ENCODE data around the gene RNF175.
"Not testable (repeated sequence)": the region's sequence is repeated elsewhere in the genome, so short reads cannot be mapped to it uniquely, and the experiment has no call there.

RNF175 gene

GRCh38 chr4:153705743-153706468 lies 53.9 kb downstream of the RNF175 start:
- no peak for DNase-seq (ENCODE audit: low read depth)
- no peak overlapping the region for H3K4me3 ChIP-seq (ENCODE audit: low read depth, low read length)

GRCh38 chr4:153704522-153704921 lies 55.3 kb downstream of the RNF175 start:
- no peak for DNase-seq (ENCODE audit: low read depth)

GRCh38 chr4:153684971-153685371 lies 74.9 kb downstream of the RNF175 start:
- DNase-seq (ENCODE audit: low read depth), result no peak
- peak overlapping the region; percentile 57 for H3K4me3 ChIP-seq (ENCODE audit: low read depth, low read length)

More at GRCh38 chr4:153704522-153704921, 55.3 kb downstream of the RNF175 start:
- no peak overlapping the region for H3K4me3 ChIP-seq (ENCODE audit: low read depth, low read length)

- no peak for DNase-seq (ENCODE audit: low read depth)
Measured at GRCh38 chr4:153684182-153684970, 75.4 kb downstream of the RNF175 start, which contains the start of gene TLR2. TSS of gene TLR2 (plus strand) at chr4:153684280. CDS start at chr4:153702908, 18,628 bp downstream.

GRCh38 chr4:153683763-153684181 lies 76.1 kb downstream of the RNF175 start:
- H3K4me3 ChIP-seq (ENCODE audit: low read depth, low read length), result peak overlapping the region; percentile 57
- no peak for DNase-seq (ENCODE audit: low read depth)

More at GRCh38 chr4:153684182-153684970, 75.4 kb downstream of the RNF175 start, which contains the start of gene TLR2:
- peak within 1 kb of the TSS; percentile 57 for H3K4me3 ChIP-seq (ENCODE audit: low read depth, low read length)

GRCh38 chr4:153679486-153679885 lies 80.3 kb downstream of the RNF175 start:
- no peak for DNase-seq (ENCODE audit: low read depth)
- no peak overlapping the region for H3K4me3 ChIP-seq (ENCODE audit: low read depth, low read length)

- peak; percentile 74 for DNase-seq (ENCODE audit: low read depth)
- H3K4me3 ChIP-seq (ENCODE audit: low read depth, low read length), result no peak overlapping the region
Measured at GRCh38 chr4:153676984-153677383, 82.8 kb downstream of the RNF175 start.

GRCh38 chr4:153676486-153676885 lies 83.3 kb downstream of the RNF175 start:
- DNase-seq (ENCODE audit: low read depth), result no peak
- no peak overlapping the region for H3K4me3 ChIP-seq (ENCODE audit: low read depth, low read length)

- no peak overlapping the region for H3K4me3 ChIP-seq (ENCODE audit: low read depth, low read length)
- no peak for DNase-seq (ENCODE audit: low read depth)
Measured at GRCh38 chr4:153669838-153670237, 90.0 kb downstream of the RNF175 start.

- H3K4me3 ChIP-seq (ENCODE audit: low read depth, low read length), result no peak overlapping the region
- no peak for DNase-seq (ENCODE audit: low read depth)
Measured at GRCh38 chr4:153668647-153669046, 91.2 kb downstream of the RNF175 start.

- not testable (repeated sequence) for H3K4me3 ChIP-seq (ENCODE audit: low read depth, low read length); DNase-seq (ENCODE audit: low read depth)
Measured at GRCh38 chr4:153666505-153666904, 93.3 kb downstream of the RNF175 start.

GRCh38 chr4:153663667-153664066 lies 96.2 kb downstream of the RNF175 start:
- no peak for DNase-seq (ENCODE audit: low read depth)
- H3K4me3 ChIP-seq (ENCODE audit: low read depth, low read length), result no peak overlapping the region

GRCh38 chr4:153661908-153662307 lies 97.9 kb downstream of the RNF175 start:
- no peak for DNase-seq (ENCODE audit: low read depth)
- no peak overlapping the region for H3K4me3 ChIP-seq (ENCODE audit: low read depth, low read length)

GRCh38 chr4:153661215-153661822 lies 98.5 kb downstream of the RNF175 start:
- peak; percentile 41 for DNase-seq (ENCODE audit: low read depth)
- no peak overlapping the region for H3K4me3 ChIP-seq (ENCODE audit: low read depth, low read length)

Measured in skeletal muscle cell (primary cell).